Smooth muscle cell of the brain vasculature (primary cell): ENCODE data around the gene CASP4.
"Not testable (repeated sequence)": the region's sequence is repeated elsewhere in the genome, so short reads cannot be mapped to it uniquely, and the experiment has no call there.

Source experiments
- DNase-seq: peaks from one replicate; pipeline ENCODE4 v3.0.0-alpha.2; 2012; ENCODE audit warnings: low read depth, low spot score

The CASP4 gene

DNA sequence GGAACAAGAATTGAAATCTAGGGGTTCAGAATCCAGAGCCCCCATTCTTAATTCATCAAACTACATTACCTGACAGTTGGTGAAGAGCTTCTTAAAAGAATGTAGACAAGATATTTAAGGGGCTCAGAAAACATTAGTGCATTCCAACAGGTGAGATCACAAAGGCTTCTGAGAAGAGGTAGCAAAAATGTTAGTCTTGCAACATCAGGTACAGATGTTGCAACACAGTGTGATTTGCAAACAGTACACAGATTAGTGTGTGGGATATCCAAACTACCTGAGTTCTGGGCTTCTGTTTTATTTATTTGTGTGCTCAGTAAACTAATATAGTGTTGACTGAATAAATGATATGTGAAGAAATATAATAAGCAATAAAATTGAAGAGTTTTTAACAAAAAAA, 11.8 kb downstream of the CASP4 start:
- DNase-seq, result no peak

DNA sequence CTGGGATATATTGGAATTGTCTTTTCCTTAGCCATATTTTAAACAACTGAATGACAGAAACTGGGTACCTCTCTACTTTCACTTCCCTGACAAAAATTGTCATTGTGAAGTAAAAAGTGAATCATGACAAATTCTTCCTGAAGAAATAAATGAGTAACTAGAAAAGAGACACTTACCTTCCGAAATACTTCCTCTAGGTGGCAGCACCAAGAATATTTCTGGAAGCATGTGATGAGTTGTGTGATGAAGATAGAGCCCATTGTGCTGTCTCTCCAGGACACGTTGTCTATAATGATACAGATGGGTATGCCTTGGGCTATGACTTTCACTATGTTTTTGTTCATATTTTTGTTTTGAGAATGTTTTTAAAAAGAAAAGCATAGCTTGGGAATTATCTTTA, 21.5 kb downstream of the CASP4 start:
- DNase-seq, result no peak

DNA sequence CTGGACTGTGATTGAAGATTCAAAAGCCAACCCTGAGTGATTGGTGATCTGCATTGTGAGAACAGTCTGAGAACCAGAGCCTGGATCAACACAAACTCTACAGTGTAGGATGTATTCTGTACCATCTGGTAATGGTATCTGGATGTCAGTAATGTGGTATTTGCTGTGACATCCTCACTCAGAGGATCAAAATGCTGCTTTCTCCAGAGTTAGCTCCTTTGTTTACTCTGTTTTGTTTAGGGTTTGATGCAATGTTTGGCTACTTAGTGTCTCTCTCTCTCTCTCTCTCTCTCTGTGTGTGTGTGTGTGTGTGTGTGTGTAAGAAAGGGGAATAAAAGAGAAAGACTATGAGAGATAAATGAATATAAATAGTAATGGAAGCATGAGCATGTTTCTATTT, 24.3 kb downstream of the CASP4 start:
- DNase-seq, result no peak

DNA sequence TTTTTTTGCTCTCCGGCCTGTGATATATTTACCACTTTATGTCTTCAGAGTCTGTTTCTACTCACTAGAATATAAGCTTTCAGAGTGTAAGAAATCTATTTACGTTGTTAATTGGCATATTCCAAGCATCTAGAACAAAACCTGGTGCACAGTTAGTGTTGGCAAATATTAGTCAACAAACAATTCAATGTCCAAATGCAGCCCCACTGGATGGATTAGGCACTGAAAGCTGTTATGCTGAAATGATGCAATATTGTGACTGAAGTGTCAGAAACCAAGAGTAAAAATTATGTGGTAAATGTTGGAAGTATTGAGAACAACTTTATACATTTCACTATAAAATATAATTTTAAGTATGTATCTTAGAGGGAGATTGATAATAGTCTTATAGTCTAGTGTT, 24.8 kb downstream of the CASP4 start:
- no peak for DNase-seq

DNA sequence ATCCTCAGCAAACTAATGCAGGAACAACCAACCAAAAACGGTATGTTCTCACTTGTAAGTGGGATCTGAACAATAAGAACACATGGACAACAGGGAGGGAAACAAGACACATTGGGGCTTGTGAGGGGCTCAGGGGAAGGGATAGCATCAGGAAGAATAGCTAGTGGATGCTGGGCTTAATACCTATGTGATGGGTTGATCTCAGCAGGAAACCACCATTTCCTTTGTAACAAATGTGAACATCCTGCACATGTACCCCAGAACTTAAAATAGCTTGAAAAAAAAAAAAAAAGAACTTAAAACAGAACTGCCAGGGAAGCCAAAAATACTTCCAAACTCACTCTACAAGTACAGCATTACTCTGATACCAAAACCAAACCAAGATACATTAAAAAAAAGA, 33.8 kb downstream of the CASP4 start:
- no peak for DNase-seq

DNA sequence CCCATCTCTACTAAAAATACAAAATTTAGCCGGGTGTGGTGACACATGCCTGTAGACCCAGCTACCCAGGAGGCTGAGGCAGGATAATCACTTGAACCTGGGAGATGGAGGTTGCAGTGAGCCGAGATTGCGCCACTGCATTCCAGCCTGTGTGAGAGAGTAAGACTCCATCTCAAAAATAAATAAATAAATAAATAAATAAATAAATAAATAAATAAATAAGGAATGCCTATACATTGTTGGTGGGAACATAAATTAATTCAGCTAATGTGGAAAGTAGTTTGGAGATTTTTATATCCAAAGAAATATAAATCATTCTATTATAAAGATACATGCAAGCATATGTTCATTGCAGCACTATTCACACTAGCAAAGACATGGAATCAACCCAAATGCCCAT, 34.3 kb downstream of the CASP4 start:
- not testable (repeated sequence) for DNase-seq

DNA sequence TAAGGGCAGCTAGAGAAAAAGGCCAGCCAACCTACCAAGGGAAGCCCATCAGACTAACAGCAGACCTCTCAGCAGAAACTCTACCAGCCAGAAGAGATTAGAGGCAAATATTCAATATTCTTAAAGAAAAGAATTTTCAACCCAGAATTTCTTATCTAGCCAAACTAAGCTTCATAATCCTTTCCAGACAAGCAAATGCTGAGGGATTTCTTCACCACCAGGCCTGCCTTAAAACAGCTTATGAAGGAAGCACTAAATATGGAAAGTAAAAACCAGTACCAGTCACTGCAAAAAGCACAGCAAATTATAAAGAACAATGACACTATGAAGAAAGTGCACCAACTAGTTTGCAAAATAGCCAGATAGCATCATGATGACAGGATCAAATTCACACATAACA, 39.6 kb downstream of the CASP4 start:
- DNase-seq, result no peak

DNA sequence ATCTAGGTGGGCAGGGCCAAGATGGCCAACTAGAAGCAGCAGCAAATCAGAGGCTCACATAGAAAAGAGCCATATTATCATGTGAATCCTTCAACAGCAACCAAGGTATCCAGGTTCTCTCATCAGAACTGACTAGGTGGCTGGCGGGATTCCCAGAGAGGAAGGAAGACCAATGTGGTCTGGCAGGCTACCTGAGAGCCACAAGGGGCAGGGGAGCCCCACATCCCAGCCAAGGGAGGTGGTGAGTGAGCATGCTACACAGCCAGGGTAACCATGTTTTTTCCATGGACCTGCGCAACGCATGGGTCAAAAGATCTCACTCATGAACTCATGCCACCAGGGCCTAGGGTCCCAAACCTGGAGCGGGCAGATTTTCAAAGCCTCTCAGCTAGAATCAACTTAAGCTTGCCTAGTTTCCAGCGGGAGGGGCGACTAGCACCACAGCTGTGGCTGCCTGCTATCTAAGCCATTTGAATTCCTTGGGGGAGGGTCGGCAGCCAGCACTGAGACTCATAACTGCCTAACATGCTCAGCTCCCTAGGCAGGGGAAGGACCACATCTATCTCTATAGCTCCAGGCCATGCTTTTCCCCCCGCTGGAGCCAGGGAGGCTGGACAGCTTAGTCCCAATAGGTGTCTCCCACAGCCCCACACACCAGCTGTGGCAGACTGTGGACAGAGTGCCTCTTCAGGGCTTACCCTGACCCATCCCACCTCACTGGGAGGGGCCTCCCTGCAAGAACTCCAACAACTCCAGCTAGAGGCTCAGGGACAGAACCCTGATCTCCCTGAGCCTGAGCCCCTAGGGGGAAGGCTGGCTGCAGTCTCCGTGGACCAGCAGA, 41.4 kb downstream of the CASP4 start:
- DNase-seq, result no peak

DNA sequence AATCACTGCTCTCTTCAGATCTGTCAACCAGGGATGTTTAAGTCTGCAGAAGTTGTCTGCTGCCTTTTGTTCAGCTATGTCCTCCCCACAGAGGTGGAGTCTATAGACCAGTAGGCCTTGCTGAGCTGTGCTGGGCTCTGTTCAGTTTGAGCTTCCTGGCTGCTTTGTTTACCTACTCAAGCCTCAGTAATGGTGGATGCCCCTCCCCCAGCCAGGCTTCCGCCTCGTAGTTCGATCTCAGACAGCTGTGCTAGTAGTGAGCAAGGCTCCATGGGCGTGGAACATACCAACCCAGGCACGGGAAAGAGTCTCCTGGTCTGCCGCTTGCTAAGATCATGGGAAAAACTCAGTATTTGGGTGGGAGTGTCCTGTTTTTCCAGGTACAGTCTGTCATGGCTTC, 42.5 kb downstream of the CASP4 start:
- DNase-seq, result no peak

DNA sequence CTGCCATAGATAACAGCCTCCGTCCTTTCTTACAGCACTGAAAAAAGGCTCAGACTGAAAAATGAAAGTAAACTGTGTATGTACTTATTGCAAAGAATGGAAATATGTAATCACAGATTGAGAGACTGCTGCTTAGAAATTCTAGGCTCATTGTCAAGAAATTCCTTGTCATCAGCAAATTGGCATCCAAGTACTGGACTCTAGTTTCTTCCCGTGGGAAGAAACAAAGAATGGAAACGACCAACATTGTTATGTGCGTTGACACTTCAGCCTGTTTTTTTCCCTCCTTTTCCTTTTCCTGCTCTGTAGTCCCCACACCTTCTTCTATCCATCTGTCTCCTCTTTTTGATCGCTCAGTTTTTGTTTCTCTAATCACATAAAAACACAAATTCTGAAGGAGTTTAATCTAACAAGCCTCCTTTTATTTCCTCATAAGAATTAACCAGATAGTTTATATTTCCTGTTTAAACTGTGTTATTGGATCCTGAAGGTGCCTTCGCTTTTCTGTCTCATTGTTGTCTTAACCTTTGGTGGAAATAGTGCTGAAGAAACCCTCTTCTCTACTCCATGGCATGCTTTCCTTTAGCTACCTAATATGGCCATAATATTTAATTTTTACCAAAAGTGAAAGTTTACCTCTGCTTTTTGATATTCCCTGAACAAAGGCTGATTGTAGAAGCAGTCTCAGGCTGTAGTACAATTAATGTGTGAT, 50.1 kb downstream of the CASP4 start:
- DNase-seq, result no peak

DNA sequence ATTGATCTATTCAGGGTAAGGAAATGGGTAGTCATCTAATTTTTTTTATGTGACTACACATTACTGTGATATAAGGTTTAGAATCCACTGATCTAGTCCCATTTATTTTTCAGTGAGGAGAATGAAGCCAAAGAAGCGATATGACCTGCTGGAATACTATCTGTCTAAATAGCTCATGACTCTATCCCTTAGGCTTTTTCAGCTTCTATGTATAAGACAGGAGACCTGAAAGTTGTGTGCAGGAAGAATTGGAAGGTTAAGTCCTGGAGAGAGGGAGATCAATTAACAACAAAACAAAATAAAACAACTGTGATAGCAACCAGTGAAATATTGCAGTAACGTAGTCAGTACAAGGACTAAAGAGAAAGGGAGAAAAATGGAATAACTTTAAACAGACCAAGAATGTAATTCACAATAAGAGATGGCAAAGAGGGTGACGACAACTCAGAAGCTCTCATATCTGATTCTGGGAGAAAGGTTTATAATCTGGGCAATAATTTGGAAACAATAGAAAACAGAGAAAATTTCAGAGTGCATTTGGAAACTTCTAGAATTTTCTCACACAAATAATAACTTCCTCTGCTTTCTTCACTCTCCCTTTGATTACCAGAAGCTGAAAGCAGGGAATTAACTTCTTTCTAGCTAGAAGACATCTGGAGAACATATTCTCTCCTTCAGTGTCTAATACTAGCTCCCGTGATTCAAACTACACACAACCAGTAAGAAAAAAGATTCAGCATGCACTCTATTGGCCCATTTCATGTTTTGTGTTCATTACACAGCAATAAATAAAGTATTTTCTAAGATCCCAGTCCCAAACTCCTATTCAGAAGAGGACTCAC, 50.9 kb downstream of the CASP4 start:
- no peak for DNase-seq

DNA sequence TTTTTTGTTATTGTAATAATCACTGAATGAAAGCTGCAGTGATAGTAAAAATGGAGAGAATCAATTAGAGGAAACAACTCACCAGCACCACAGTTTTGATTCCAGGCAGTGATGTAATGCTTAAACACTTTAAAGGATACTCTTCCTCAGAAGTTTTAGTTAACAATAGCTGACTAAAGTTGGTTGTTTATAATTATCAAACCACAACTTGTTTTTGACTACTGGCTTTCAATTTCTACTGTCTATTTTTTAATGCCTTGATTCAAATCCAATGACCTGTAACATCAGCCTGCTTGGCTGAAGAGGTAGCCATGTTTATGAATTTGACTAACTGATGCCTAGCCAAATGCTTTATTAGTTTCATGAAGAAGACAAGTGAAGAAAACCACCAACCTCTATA, 51.9 kb downstream of the CASP4 start:
- no peak for DNase-seq

DNA sequence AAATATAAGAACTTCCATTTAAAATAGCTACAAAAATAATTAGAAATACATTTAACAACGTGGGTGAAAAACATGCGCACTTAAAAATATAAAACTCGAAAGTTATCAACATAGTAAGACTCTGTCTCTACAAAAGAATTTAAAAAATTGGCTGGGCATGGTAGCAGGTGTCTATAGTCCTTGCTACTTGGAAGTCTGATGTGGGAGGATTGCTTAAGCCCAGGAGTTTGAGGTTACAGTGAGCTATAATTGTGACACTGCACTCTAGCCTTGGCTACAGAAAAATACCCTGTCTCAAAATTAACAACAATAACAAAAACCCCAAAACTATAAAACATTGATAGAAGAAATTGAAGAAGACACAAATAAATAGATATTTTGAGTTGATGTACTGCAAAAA, 56.3 kb downstream of the CASP4 start:
- DNase-seq, result no peak

DNA sequence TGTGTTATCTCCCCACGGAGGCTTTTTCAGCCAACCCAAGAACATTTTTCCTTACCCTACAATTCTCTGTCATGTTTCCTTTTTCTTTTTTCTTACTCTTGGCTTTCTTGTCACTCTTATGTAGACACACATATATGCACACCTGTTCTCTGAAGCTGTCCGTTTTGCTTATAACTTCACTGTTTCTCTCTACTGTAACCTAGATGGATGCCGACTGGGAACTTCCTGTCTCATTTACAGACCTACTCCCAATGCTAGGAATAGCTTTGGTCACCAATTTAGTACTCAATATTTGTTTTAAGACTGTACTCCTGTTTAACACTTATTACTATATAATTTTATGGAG, 60.2 kb downstream of the CASP4 start:
- DNase-seq, result no peak

DNA sequence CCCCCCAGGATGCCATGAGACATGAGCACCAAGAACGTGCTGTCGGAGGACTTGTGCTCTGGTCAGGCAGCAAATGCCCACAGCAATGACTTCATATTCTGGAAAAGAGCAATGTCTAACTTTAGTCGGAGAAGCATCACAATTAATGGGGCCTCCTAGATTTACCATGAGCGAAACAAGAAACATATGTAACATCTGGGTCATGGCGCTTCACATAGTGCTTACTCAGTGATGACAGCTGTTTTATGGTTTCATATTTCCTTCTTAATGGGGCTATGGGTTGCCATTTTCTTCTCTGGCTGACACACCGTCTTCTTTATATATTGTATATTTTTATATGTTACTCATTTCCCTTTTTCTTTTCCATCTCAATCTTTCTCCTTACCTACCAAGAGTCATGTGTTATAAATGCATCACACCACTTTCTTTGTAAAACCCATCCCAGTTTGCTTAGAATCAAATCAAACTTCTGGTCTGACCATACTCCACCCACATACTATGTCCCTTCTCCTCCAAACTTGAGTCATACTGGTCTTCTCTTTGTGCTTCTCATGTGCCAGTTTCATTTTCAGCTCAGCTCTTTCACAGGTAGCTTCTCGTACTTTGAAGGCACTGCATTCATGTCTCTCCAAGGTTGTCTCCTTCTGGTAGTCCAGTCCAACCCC, 60.7 kb downstream of the CASP4 start:
- no peak for DNase-seq

DNA sequence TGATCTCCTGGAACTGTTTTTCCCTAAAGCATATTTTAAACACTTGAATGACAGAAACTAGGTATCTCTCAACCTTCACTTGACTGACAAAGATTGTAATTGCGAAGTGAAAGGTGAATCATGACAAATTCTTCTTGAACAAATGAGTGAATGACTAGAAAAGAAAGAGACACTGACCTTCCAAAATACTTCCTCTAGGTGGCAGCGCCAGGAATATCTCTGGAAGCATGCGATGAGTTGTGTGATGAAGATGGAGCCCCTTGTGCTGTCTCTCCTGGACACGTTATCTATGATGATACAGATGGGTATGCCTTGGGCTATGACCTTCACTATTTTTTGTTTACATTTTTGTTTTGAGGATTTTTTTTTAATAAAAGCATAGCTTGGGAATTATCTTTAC, 63.1 kb downstream of the CASP4 start:
- DNase-seq, result no peak

DNA sequence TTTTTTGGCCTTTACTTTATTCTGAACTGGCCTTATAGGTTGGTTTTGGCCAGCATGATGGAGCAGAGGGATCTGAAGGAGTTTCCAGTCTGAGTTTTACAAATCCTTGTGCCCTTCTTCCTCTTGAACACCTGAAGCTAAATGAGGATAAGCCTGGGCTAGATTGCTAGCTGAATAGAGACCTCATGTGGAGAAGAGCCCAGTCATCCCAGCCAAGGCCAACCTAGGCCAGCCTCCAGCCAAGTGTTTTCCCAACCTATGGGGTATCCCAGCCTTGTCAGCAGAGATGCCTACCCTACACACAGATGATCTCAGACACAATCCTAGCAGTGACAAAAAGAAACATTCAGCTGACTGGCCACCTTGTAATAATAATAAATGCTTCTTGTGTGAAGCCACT, 69.1 kb downstream of the CASP4 start:
- DNase-seq, result no peak

DNA sequence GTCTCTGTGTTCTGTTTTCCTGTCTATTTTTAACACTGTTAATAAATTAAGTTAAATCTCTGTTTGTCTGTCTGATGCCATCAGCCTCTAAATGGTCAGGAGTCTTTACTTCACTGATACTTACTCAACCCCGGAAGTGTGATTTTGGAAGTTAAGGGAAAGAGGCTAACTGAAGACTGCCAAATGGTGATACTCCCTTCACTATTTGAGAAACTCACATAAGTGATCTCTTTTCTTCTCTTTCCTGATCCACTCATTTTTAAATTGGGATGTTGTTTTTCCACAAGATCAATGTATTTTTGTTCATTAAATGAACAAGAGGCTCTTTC, 69.7 kb downstream of the CASP4 start:
- no peak for DNase-seq

DNA sequence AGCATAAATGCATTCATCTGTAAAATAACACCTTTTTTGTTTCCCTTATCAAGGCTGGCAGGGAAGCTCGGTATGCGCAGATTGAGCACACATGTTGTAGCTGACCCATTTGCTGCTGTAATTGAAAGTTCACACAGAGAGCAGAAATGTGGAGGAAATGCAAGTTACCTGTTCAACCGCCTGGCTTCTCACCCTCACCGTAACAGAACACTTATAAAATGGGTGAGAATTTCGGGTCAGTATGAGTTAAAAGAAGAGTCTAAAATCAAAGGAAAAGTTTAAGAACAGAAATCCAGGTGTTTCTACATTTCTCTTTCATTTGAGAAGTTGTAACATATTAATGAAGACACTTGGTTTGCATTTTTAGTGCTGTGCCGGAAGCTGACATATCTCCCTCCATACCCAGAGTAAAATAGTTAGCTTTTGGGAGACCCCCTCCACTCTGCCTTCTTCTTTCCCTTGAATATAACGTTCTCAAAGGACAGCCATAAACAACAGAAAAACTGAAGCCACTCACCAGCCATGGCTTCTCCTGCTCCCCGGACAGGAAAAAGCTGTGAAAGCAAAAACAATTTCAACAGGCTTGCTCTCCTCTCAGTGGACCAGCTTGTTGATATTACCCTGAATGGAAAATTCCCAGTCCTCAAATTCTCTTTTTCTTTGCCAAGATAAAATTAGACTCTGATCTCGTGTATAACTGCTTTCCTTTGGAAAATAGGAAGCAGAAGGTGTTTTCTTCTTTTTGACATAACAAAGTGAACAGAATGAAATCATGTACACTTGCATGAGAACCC, 70.3 kb downstream of the CASP4 start, which contains the start of gene CASP12:
CASP12 (minus strand) TSS at position 570 of the 794 bp plus-strand sequence.
- DNase-seq, result no peak

DNA sequence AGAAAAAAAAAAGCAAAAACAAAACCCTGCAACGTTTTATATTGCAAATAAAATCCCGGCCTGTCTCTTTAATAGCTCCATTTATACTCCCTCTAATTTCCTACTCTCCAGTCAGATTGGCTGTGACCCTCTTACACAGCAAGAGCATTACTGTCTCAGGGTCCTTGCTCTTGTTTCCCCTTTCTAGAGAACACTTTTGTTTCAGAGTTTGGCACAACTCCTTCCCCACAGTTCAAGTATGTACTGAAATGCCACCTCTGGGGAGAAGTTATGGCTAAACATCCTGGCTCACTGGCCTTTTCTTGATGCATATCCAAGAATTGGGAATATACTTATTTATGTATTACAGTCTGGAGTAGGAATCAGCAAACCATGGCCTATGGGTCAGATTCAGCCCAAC, 72.7 kb downstream of the CASP4 start:
- DNase-seq, result no peak

DNA sequence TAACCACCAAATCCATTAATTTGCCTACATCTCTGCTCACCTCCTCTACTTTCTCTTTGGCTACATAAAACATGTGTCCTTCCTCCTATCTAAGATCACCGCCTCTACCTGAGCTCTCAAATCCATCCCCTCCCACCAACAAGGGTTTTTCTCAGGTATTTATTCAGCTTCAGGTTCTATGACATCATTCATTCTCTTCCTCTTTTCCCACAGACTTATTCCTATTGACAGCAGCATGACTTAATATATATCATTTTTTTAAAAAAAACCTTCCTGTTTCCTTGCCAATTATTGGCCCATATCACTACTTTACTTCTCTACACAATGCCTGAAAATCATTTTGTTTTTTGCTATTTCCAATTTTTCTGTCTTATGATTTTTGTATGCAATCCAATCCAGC, 74.5 kb downstream of the CASP4 start:
- DNase-seq, result no peak
